HEK293 (cell line): Measurements from ENCODE around the gene ATP10A.

Experiments used
- CTCF ChIP-seq: fragments of 450-650 bp; formaldehyde crosslinking; IDR thresholded peaks from 2 replicates; pipeline ENCODE4 v1.5.1; 2016; ENCODE audit warnings: missing biosample characterization, missing genetic modification characterization
- HOXA7 ChIP-seq: sonication (generic); formaldehyde crosslinking; IDR thresholded peaks from 2 replicates; pipeline ENCODE4 v1.8.1; 2022; ENCODE audit warnings: missing genetic modification reagents, borderline replicate concordance
- REST ChIP-seq: fragments of 450-650 bp; formaldehyde crosslinking; IDR thresholded peaks from 2 replicates; pipeline ENCODE4 v1.5.1; 2016; ENCODE audit warnings: missing biosample characterization, missing genetic modification characterization
- SP7 ChIP-seq: fragments of 450-650 bp; formaldehyde crosslinking; IDR thresholded peaks from 2 replicates; pipeline ENCODE4 v1.5.1; 2016; ENCODE audit warnings: missing biosample characterization, missing genetic modification characterization
- YY1 ChIP-seq: fragments of 450-650 bp; formaldehyde crosslinking; IDR thresholded peaks from 2 replicates; pipeline ENCODE4 v1.5.1; 2018; ENCODE audit warnings: missing biosample characterization, missing genetic modification characterization
- ZFP41 ChIP-seq: fragments of 450-650 bp; formaldehyde crosslinking; IDR thresholded peaks from 2 replicates; pipeline ENCODE4 v1.5.1; 2016; ENCODE audit warnings: missing biosample characterization, missing genetic modification characterization, borderline replicate concordance
- ZNF112 ChIP-seq: fragments of 450-650 bp; formaldehyde crosslinking; IDR thresholded peaks from 2 replicates; pipeline ENCODE4 v1.5.0; 2017; ENCODE audit warnings: missing biosample characterization, missing genetic modification characterization
- ZNF132 ChIP-seq: fragments of 450-650 bp; formaldehyde crosslinking; IDR thresholded peaks from 2 replicates; pipeline ENCODE4 v1.5.1; 2017; ENCODE audit warnings: missing biosample characterization, missing genetic modification characterization, borderline replicate concordance
- ZNF175 ChIP-seq: fragments of 450-650 bp; formaldehyde crosslinking; IDR thresholded peaks from 2 replicates; pipeline ENCODE4 v1.5.1; 2016; ENCODE audit warnings: missing biosample characterization, missing genetic modification characterization
- ZNF221 ChIP-seq: fragments of 450-650 bp; formaldehyde crosslinking; IDR thresholded peaks from 2 replicates; pipeline ENCODE4 v1.5.1; 2017; ENCODE audit warnings: missing biosample characterization, missing genetic modification characterization, borderline replicate concordance
- ZNF426 ChIP-seq: fragments of 450-650 bp; formaldehyde crosslinking; IDR thresholded peaks from 2 replicates; pipeline ENCODE4 v1.5.1; 2017; ENCODE audit warnings: missing biosample characterization, missing genetic modification characterization, mild to moderate bottlenecking, inconsistent platforms, moderate library complexity
- ZNF501 ChIP-seq: fragments of 450-650 bp; formaldehyde crosslinking; IDR thresholded peaks from 2 replicates; pipeline ENCODE4 v1.5.1; 2016; ENCODE audit warnings: missing biosample characterization, missing genetic modification characterization
- ZNF629 ChIP-seq: fragments of 450-650 bp; formaldehyde crosslinking; IDR thresholded peaks from 2 replicates; pipeline ENCODE4 v1.5.1; 2017; ENCODE audit warnings: missing biosample characterization, missing genetic modification characterization
- ZNF645 ChIP-seq: fragments of 450-650 bp; formaldehyde crosslinking; IDR thresholded peaks from 2 replicates; pipeline ENCODE4; 2016; ENCODE audit warnings: missing biosample characterization, missing genetic modification characterization

GRCh38 chr15:25789616-25789999 lies 73.5 kb downstream of the ATP10A start:
- TF ChIP-seq YY1 (tag by site-specific recombination): no peak
- no peak for TF ChIP-seq ZNF112
- no peak for TF ChIP-seq REST (tag by site-specific recombination)
- no peak for TF ChIP-seq SP7 (tag by site-specific recombination)
- TF ChIP-seq ZNF175 (tag by site-specific recombination): no peak
- no peak for TF ChIP-seq ZNF132 (tag by site-specific recombination)
- no peak for TF ChIP-seq CTCF (tag by site-specific recombination)
- TF ChIP-seq ZFP41 (tag by site-specific recombination): no peak
- no peak for TF ChIP-seq ZNF645 (tag by site-specific recombination)
- TF ChIP-seq ZNF629 (tag by site-specific recombination): no peak
- TF ChIP-seq ZNF221: no peak
- no peak for TF ChIP-seq HOXA7
- no peak for TF ChIP-seq ZNF501 (tag by site-specific recombination)
- no peak for TF ChIP-seq ZNF426 (tag by site-specific recombination)
